Testis (tissue), 2 donors: Measurements from ENCODE around the gene BCO2.

Source experiments
- POLR2A ChIP-seq: fragments of 450-650 bp; IDR thresholded peaks from one replicate; pipeline ENCODE4 v1.6.1; 2017; ENCODE audit warnings: antibody characterized with exemption, mild to moderate bottlenecking, moderate library complexity
- TF ChIP-seq, protein P1 (sequence below), 3 experiments: fragments of 450-650 bp in 2 of 3; fragments of 200-600 bp in 1 of 3; sonication (generic) in 1 of 3; IDR thresholded peaks; one replicate each; pipeline ENCODE4 v1.5.1; 2016 to 2019; ENCODE audit warnings: antibody characterized with exemption in 3 of 3, mild to moderate bottlenecking in 2 of 3, moderate library complexity in 1 of 3

DNA sequence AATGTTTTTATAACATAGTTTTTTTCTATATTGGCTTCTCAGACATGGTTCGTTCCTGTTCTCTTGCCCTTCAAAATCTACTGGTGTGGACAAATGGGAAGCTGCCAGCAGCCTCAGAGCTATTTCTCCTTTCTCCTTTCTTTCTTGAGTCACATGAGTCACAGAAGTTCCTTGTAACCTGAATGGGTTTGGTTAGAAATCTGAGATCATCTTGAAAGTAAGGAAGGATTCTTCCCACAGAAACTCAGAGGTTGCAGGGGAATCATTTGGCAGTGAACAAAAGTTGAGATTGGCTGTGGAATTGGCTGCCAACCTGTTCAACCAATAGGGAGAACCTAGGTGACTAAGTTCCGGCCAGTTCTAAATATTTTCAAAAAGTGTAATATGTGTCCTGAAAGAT is 72.9 kb downstream of the BCO2 start:
- TF ChIP-seq, protein P1, sequence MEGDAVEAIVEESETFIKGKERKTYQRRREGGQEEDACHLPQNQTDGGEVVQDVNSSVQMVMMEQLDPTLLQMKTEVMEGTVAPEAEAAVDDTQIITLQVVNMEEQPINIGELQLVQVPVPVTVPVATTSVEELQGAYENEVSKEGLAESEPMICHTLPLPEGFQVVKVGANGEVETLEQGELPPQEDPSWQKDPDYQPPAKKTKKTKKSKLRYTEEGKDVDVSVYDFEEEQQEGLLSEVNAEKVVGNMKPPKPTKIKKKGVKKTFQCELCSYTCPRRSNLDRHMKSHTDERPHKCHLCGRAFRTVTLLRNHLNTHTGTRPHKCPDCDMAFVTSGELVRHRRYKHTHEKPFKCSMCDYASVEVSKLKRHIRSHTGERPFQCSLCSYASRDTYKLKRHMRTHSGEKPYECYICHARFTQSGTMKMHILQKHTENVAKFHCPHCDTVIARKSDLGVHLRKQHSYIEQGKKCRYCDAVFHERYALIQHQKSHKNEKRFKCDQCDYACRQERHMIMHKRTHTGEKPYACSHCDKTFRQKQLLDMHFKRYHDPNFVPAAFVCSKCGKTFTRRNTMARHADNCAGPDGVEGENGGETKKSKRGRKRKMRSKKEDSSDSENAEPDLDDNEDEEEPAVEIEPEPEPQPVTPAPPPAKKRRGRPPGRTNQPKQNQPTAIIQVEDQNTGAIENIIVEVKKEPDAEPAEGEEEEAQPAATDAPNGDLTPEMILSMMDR (IDR thresholded peaks at IDR 0.05): no peak
- TF ChIP-seq POLR2A: no peak
